Iris pigment epithelial cell (primary cell): ENCODE measurements around the gene ARL15.
A peak's percentile ranks its signal among the peaks of the same experiment; 100 is the strongest.

Experiments used
- DNase-seq: peaks from one replicate; pipeline ENCODE4 v3.0.0-alpha.2; 2011; ENCODE audit warnings: low read depth

Gene ARL15

DNA sequence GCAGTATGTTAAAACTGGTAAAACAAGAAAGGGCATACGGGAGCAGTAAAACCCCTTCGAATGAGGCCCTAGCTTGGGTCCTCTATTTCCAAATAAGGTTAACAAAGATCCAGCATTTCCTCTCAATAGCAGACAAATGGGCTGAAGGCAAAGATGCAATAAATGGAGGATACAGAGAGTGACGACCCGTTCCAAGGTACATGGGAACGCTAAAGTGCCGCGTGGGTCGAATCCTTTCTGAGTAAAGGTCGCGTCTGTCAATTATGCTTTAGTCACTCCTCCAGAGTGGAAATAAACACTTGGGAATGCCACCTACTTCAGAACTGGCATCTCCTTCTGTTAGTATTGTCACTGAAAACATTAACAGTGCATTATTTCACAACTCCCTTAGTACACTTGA lies 24.7 kb downstream of the ARL15 start:
- no peak for DNase-seq

DNA sequence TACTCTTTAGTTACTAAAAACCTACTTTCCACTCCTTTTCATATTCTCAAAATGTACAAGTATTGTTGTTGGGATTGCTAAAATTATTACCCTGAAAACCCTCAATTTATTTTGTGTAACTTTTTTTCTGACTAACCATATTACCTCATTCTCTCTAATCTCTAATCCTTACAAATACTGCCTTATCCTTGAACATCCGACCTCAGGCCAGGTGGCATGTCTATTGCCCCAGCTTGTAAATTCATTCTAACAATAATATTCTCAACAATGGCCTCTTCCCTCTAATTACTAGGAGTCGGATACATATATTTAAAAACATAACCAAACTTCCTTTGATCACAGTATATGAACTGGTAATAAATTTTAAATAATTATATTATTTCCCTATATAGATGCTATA lies 25.8 kb downstream of the ARL15 start:
- DNase-seq, result no peak

GRCh38 chr5:54282876-54283275 lies 27.5 kb downstream of the ARL15 start:
- no peak for DNase-seq

DNA sequence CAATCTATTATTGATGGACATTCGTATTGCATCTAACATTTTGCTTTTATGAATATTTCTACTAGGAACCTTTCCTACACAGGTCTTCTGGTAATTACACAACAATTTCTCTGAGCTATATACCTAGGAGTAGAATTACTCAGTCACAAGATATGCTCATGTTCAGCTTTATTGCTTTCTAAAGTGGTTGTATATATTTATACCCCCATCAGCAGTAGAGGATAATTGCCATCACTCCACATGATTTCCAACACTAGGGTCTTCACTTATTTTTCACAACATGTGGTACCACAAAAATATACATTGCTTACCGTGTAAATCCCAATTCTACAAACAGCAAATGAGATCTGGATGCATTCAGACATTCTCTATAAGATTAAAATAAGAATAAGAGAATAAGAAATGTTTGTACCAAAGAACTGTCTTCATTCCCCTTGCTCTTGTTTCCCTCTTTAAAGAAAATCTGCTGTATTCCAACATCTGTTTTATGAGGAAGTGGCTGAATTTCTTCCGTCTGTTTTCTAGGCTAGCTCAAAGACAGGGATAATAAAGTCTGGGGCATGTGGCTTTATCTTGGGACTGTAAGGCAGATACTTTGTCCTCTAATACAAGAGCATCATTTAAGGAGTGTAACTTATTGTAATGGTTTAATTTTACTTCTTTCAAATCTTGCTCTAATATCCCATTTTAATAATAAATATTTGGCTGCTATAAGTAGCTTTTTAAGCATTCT lies 28.2 kb downstream of the ARL15 start:
- no peak for DNase-seq

DNA sequence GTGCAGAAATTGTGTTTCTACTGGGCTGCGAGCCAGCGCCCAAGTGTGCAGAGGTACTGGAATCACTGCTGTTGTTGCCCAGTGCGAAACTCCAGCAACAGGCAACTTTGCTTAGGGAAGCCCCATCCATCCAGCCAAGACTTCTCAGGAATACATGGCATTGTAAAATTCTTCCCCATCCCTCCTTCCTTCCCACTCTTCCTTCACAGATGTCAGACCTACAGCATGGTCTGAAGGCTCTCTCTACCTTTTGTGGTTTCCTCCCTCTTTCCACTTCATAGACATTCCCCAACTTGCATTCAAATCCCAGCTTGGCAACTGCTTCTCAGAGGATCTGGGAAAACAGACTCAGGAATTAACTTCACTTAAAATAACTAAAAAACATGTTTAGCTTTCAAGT lies 30.4 kb downstream of the ARL15 start:
- DNase-seq, result no peak

DNA sequence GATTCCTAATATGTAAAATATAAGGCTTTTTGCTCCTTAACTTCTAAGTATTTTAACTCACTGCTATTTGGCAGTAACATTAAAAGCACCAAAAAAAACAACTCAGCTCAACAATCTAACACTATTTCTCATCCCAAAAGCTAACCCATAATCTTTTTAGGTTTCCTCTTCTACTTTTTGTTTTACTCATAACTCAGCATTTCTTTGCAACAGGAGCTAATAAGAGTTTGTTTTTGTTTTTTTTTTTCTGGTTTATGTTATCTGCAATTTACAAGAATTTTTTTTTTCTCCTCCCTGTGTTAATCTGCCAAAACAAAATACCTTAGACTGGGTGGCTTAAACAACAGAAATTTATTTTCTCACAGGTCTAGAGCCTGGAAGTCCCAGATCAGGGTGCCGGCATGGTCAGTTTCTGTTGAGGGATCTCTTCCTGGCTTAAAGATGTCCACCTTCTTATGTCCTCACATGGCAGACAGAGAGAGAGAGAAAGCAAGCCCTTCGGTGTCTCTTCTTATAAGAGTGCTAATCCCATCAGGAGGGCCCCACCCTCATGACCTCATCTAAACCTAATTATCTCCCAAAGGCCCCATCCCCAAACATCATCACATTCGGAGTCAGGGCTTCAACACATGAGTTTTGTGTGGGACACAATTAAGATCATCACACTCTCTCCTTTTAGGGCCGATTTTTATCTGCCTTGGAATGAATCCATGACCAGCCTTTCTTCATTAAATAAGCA lies 31.2 kb downstream of the ARL15 start:
- DNase-seq, result no peak

- no peak for DNase-seq
Measured at GRCh38 chr5:54278036-54278830, 32.1 kb downstream of the ARL15 start.

GRCh38 chr5:54276048-54276447 lies 34.3 kb downstream of the ARL15 start:
- no peak for DNase-seq

- peak; percentile 88 for DNase-seq
Measured at GRCh38 chr5:54275361-54275760, 35.0 kb downstream of the ARL15 start.

DNA sequence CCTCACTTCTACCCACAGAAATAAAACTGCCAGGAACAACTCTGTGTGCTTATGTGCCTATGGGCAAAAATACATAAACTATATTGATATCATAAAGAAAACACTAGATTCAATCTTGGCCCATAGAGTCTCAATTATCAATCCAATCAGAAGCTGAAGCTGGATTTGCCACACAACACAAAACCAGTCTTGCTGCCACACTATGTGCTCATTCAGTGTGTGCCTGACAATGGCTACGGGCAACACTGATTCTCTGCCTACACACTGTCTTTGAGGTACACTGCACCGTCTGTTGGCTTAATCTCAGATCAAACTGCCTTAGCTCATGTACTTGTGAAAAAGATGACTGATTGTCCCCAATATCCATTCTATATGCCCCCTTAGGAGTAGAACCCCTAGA lies 35.4 kb downstream of the ARL15 start:
- no peak for DNase-seq

DNA sequence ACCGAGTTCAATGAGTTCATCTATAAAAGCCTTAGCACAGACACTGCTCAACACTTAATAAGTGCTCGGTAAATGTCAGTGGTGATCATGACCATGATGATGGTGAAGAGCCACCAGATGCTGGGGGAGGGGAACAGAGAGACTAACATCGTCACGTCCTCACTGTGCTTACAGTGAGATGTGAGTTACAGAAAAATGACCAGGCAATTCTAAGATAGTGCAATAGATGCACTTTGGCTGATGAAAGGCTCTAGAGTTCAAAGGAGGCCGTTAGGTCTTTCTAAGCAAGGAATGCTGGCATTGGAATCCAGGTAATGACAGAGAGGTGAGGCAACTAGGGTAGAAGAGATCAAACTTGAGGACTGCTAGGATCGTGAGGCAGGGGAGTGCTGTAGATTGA lies 36.7 kb downstream of the ARL15 start:
- no peak for DNase-seq

DNA sequence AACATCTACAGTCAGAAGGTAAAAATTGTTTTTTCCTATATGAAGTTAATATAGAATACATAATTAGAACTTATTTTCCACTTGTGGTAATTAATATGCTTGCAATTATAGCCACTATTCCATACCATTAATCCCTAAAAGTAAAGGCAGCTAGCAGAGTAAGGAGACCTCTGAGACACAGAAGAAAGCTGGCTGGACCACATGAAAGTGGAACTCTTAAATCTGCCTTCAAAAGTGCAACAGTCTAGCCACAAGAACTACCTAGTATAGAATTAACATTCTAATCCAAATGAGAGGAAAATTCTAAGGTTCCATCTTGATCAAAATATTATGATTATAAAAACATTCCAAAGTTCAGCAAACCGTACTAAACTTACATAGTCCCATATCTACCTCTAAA lies 37.6 kb downstream of the ARL15 start:
- DNase-seq, result no peak

DNA sequence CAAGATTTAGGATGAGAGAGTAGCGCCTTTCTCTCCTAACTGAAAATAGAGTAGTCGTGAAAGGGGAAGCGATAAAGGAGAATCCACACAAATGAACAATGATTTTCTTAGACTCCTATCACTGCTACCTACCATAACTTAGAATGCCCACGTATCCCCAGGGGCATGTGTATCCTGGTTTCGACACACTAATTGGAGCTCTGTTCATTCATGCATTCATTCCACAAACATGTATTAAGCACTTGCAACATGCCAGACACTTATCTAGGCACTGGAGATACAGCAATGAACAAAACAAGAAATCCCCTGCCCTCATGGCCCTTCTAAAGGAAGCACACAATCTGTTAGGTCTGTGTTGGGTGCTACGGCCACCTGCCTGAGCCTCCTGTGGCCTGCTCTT lies 40.0 kb downstream of the ARL15 start:
- DNase-seq, result no peak

DNA sequence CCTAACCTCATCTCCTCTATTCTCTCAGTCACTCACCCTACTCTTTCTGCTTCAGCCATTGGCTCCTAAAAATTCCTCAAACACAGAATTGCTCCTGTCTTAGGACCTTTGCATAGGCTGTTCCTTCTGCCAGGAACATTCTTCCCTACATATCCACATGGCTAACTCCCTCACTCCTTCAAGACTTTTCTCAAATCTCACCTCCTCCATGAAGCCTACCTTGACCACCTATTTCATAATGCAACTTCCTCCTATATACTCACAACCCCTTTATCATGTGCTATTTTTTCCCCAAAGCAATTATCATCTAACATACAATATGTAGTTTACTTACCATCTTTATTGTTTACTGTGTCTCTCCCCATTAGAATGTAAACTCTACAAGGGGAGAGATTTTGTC lies 45.8 kb downstream of the ARL15 start:
- DNase-seq, result no peak

GRCh38 chr5:54263447-54263846 lies 46.9 kb downstream of the ARL15 start:
- no peak for DNase-seq

DNA sequence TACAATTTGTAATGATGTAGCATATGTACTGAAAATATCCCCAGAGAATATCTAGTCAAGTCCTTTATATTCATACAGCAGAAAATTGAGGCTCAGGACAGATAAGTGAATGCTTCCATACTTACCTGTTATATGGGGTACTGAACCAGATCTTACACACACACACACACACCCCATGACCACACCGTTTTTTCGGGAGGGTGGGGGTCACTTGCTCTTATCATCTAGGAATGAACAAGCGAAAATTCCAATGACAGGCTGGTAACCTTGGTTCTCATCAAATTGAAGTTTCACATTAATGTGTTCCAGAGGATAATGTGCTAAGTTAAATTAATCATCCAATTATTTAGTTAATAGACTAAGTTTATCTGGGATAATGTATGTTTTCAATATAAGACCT lies 48.8 kb downstream of the ARL15 start:
- no peak for DNase-seq

DNA sequence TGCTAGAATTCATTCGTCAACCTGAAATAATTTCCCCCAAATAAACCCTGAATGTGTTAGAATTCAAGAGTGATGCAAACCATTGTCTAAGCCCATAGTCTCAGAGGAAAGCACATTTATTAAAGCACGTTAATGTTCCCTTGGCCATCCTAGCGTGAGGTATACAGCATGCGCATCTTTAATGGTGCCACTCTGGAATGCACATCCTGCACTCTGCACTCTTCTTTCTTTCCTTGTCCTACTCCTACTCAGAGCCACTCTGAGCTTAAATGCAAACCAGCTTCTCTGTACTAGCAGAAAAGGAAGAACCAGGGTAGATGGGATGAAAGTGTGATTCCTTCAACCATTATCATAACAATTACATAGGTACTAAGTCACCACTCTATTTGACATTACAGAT lies 50.4 kb downstream of the ARL15 start:
- no peak for DNase-seq

GRCh38 chr5:54259090-54259489 lies 51.3 kb downstream of the ARL15 start:
- peak; percentile 61 for DNase-seq

DNA sequence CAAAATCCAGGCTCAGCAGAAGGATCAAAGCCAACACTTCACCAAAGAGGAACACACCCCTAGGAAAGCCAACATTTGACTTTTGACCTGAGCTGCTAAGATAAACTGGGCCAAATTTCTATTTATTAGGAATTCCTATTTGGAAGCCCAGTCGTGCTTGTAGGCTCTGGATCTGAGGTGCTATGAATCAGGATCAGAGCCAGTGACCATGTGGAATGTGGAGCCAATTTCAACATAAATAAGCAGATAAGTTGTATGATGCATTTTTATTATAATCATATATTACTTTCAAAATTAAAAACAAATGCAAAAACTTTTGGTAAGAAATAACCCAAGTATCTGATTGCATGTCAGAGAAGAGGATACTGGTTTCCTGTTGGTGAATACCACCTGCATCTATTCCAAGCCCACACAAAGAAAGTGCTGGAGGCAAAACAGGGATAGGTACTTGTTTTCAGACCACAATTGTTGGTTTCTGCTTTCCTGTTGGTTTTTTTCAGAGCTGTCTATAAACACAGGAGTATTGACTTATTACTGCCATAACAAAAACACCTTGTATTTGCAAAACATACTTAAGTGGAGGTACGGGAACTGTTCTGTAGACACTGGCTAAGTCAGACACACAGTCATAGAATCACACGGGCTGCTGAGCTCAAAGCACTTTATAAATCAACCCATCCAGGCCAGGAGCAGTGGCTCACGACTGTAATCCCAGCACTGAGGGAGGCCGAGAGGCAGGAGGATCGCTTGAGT lies 52.8 kb downstream of the ARL15 start:
- no peak for DNase-seq

DNA sequence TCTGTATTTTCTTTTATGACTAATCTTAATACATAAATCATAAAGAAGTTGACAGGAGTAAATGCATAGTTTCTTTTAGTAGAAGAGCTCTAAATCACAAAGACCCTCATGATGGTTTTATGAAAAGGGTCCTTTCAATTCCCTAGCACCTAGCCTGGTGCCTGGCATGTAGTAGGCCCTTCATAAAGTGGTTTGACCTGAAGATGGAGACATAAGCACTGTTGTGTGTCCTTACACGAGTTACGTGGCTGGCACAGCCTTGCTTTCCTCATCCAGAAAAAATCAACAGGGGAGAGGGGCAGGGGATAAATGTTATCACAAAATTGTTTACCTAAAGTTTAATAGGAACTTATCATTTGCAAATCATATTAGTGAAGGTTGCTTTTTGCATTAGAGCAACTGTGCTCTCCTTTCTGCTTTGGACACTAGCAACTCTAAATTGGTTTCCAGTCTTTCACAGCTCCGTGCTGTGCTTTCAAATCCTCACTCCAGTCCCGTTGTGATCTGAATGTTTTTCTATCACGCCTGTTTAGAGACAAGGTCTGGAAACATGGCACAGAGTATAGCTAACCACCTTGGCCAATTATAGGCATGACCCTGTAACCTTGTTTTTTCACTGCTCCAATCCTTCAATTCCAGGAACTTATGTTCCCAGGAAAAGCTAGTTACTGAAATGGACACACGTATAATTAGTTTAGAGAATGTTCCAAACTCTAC lies 55.7 kb downstream of the ARL15 start:
- DNase-seq, result peak; percentile 36

DNA sequence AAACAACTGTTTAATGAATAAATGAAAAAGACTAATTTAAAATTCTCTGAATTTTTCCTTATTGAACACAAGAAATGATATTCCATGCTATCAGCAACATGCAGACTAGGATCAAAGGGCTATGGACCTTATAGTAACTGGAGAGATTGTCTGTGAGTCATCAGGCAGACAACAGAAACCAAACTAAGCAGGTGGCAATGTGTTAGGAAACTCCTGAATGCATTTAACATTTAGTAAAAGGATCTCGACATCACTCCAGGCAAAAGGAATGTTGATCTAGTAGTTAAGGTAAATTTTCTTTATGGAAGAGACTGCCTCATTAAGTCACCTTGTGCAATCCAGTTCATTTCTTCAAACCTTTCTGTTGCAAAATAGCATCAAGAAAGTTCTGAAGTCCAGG lies 58.4 kb downstream of the ARL15 start:
- peak; percentile 45 for DNase-seq
